GM12873 (cell line): ENCODE measurements around the gene MAP7D3.

Source experiments
- CTCF ChIP-seq: IDR thresholded peaks from 2 replicates; pipeline ENCODE4 v1.5.1; 2012; ENCODE audit warnings: low read depth, mild to moderate bottlenecking, moderate library complexity, low read length, control low read depth; ENCODE audit not compliant: insufficient read depth; ENCODE audit errors: missing control alignments

MAP7D3 gene

GRCh38 chrX:136182414-136182813 is 68.8 kb downstream of the MAP7D3 start:
- no peak for TF ChIP-seq CTCF

- TF ChIP-seq CTCF: no peak
These were observed 72.1 kb downstream of the MAP7D3 start for GRCh38 chrX:136179133-136179532.

GRCh38 chrX:136176399-136176825 is 74.8 kb downstream of the MAP7D3 start:
- no peak for TF ChIP-seq CTCF

DNA sequence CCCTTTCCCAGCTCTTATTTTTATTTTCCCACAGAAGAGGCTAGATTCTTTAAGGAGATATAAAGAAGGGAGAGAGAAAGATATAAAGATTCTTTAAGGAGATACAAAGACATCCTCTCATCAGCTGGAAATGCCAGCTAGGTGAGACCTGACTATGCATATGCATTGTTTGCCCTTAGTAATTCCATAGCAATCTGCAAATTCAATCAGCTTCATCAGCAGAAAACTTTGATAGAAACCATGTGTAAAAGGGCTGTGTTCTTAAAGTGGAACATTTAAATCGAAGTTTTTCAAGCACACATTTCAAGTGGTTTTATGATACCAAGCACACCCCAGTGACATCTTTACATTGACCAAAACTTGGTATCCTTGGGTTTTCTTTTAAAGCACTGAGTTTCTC is 79.8 kb downstream of the MAP7D3 start:
- no peak for TF ChIP-seq CTCF

- TF ChIP-seq CTCF: no peak
These were observed 80.9 kb downstream of the MAP7D3 start for GRCh38 chrX:136170139-136170800.

GRCh38 chrX:136168929-136169735 is 82.1 kb downstream of the MAP7D3 start:
- no peak for TF ChIP-seq CTCF

GRCh38 chrX:136166221-136166855 is 84.9 kb downstream of the MAP7D3 start:
- TF ChIP-seq CTCF: no peak
